Measurements from ENCODE around the gene CA12. TPM values are rescaled to one million over a fixed set of nuclear protein-coding genes. Genes with fewer than 3 reads are reported as not detected.

CA12 gene
- total RNA-seq, 4 donors from 2014 or later = 126 to 156 (median 143) TPM

DNA sequence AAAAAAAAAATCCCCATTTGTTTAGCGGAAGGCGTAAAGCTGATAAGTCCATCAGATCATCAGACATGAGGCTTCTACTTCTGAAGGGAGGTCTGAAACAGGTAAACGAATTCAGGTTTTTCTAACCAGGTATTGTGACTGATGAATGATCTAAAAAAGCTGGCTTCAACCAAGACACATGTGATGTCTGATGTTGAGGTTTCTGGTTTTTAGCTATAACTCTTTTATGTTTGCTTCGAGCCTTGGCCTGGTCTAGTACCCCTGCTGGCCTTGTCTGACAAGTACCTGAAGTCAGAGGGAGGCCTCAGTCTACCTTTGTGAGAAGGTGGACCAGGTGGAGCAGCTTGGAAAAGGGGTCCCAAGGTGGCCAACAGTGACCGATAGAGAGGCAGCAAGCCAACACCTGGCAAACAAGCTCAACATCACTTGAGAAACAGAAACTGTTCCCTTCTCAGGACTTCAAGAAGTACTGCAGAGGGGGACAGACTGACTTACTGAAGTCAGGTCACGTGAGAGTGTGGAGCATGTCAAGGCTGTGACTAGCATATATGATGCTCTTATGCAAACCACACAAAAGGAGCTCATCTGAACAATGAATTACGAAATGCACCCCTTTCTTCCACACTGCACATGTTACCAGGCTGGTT, 33.0 kb upstream of the CA12 start:
- no peak overlapping the region for H3K27ac ChIP-seq
- no peak overlapping the region for H3K4me3 ChIP-seq
- H3K4me1 ChIP-seq = no peaks in the 10 kb centered on the region
- H3K9me3 ChIP-seq = no peaks in the 10 kb centered on the region
- no peaks in the 10 kb centered on the region for H3K36me3 ChIP-seq
- peaks cover 0 to 4% (median 0%) of the 10 kb centered on the region in 4 donors for H3K27me3 ChIP-seq
- WGBS, 2 donors = 76 to 86% methylated on average over 7 of the region's 7 CpGs
- DNase-seq = no peak
- TF ChIP-seq POLR2A (IDR thresholded peaks at IDR 0.05) = no peak
- TF ChIP-seq, protein P1, sequence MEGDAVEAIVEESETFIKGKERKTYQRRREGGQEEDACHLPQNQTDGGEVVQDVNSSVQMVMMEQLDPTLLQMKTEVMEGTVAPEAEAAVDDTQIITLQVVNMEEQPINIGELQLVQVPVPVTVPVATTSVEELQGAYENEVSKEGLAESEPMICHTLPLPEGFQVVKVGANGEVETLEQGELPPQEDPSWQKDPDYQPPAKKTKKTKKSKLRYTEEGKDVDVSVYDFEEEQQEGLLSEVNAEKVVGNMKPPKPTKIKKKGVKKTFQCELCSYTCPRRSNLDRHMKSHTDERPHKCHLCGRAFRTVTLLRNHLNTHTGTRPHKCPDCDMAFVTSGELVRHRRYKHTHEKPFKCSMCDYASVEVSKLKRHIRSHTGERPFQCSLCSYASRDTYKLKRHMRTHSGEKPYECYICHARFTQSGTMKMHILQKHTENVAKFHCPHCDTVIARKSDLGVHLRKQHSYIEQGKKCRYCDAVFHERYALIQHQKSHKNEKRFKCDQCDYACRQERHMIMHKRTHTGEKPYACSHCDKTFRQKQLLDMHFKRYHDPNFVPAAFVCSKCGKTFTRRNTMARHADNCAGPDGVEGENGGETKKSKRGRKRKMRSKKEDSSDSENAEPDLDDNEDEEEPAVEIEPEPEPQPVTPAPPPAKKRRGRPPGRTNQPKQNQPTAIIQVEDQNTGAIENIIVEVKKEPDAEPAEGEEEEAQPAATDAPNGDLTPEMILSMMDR (IDR thresholded peaks at IDR 0.05) = no peak
- intact Hi-C loops (cut with DNase I) = no loop called here

DNA sequence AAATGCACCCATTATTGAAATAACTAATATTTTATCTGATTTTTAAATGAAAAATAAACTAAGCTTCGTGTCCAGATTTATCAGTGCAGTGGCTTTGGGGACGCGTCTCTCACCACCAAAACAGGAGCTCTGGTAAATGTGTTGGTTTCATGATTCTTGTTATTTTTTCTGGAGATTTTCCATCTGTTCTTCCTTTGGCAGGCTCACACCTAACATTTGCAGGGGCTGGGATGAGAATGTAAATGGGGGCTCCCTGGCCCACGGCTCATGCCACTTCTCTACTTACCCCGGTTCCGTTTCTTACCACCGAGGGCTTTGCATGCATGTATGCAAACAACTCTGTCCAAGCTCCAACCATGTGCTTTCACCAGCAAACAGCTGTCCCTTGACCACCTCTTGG, 30.9 kb upstream of the CA12 start:
- Histone ChIP-seq H3K4me3 (no peak overlapping the region), H3K27ac (no peak overlapping the region), H3K4me1 (no peaks in the 10 kb centered on the region), H3K27me3 (peaks cover 0 to 4% (median 0%) of the 10 kb centered on the region in 4 donors), H3K36me3 (no peaks in the 10 kb centered on the region), H3K9me3 (no peaks in the 10 kb centered on the region)
- 88 to 94% methylated on average over 6 to 7 of the region's 7 CpGs for WGBS, 2 donors
- TF ChIP-seq, protein P1 (IDR thresholded peaks at IDR 0.05) = no peak
- TF ChIP-seq POLR2A (IDR thresholded peaks at IDR 0.05) = no peak
- DNase-seq = no peak
- intact Hi-C loops (cut with DNase I) = no loop called here

DNA sequence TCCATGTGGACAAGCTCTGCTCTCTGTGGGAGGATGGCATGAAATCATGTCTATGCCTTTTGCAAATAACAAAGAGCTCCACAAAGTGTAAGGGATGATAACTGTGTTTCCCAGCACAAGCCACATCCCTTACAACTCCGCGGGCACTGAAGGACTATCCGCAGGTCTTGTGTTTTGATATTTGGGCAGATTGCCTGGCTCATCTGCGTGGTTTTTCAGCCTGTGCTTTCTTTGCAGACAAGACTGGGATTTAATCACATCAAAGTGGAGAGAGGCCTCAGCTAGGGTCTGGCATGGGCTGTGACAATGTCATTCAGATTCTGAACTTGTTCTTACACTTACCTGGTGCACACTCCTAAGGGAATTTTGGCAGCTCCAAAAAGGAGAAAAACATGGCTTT, 30.2 kb upstream of the CA12 start:
- TF ChIP-seq, protein P1 (IDR thresholded peaks at IDR 0.05) = no peak
- TF ChIP-seq POLR2A (IDR thresholded peaks at IDR 0.05) = no peak
- Histone ChIP-seq H3K9me3 (no peaks in the 10 kb centered on the region), H3K4me1 (no peaks in the 10 kb centered on the region), H3K36me3 (no peaks in the 10 kb centered on the region), H3K27ac (no peak overlapping the region), H3K27me3 (peaks cover 0 to 4% (median 0%) of the 10 kb centered on the region in 4 donors), H3K4me3 (no peak overlapping the region)
- intact Hi-C loops (cut with DNase I) = no loop called here
- 47 to 56% methylated on average over 2 to 3 of the region's 4 CpGs for WGBS, 2 donors
- DNase-seq = no peak

DNA sequence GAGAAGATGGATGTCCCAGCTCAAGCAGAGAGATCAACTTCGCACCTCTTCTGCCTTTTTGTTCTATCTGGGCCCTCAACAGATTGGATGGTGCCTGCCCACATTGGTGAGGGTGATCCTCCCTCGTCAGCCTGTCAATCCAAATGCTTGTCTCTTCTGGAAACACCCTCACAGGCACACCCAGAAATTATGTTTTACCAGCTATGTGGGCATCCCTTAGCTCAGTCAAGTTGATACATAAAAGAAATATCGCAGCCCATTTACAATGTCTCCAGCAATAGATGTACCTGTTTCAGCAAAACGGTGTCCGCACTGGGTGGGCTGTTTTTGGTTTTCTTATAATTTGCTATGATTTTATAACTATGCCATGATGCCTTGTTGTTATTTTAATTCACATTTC, 27.5 kb upstream of the CA12 start:
- TF ChIP-seq, protein P1 (IDR thresholded peaks at IDR 0.05) = no peak
- no peak for TF ChIP-seq POLR2A (IDR thresholded peaks at IDR 0.05)
- Histone ChIP-seq H3K36me3 (no peaks in the 10 kb centered on the region), H3K4me1 (no peaks in the 10 kb centered on the region), H3K27ac (no peak overlapping the region), H3K27me3 (peaks cover 0 to 4% (median 0%) of the 10 kb centered on the region in 4 donors), H3K9me3 (no peaks in the 10 kb centered on the region), H3K4me3 (no peak overlapping the region)
- intact Hi-C loops (cut with DNase I) = no loop called here
- DNase-seq = no peak
- 89 to 90% methylated on average over 5 of the region's 5 CpGs for WGBS, 2 donors

DNA sequence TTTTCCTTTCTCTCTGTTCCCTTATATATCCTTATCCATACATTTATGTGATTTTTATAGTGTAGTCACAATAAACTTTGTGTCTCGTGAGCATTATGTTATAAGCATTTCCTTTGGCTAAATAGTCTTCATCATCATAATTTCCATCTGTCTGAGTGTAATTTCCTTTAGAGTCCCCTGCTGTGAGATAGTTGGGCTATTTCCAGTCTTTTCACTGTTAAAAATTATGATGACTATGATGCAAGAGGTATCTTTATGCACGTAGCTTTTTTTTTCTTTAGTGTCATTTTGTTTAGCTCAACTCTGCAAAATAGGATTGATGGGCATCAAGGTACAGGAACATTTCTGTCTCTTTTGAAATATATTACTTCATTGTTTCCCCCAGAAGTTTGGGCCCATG, 26.9 kb upstream of the CA12 start:
- TF ChIP-seq POLR2A (IDR thresholded peaks at IDR 0.05) = no peak
- TF ChIP-seq, protein P1 (IDR thresholded peaks at IDR 0.05) = no peak
- no peak overlapping the region for H3K27ac ChIP-seq
- H3K27me3 ChIP-seq = peaks cover 0 to 4% (median 0%) of the 10 kb centered on the region in 4 donors
- no peaks in the 10 kb centered on the region for H3K4me1 ChIP-seq
- 66 to 78% methylated on average over 2 of the region's 2 CpGs for WGBS, 2 donors
- DNase-seq = no peak
- intact Hi-C loops (cut with DNase I) = no loop called here
- no peaks in the 10 kb centered on the region for H3K36me3 ChIP-seq
- no peak overlapping the region for H3K4me3 ChIP-seq
- no peaks in the 10 kb centered on the region for H3K9me3 ChIP-seq

Data from esophagus squamous epithelium (tissue), 5 donors.